HepG2 (cell line): ENCODE results near the gene SCGB1C1. TPM values are rescaled to one million over a fixed set of nuclear protein-coding genes. Genes with fewer than 3 reads are reported as not detected.

Experiments
- ATAC-seq: fragments of 200-7000 bp; cut with Tn5 transposase; 3 replicates; pipeline ENCODE4 v1.9.1; 2020; ENCODE audit warnings: mild to moderate bottlenecking, moderate library complexity
- BruUV-seq: library from RNA; stranded (reverse); fragments of 400-500 nt; replicated peaks from 2 replicates; lab custom pipeline; 2021; lab: Mats Ljungman, UMichigan
- CTCF ChIA-PET: fragments of 300-600 bp; formaldehyde crosslinking; extraction: SDS; loops from one replicate; lab custom pipeline; 2021; ENCODE audit warnings: low total read pairs, inconsistent platforms, low intra/inter-chr PET ratio; lab: Yijun Ruan, JAX
- POLR2A ChIA-PET: fragments of 350-600 bp; sonication (Branson Sonifier 250); formaldehyde crosslinking; loops from one replicate; lab custom pipeline; 2020; ENCODE audit warnings: antibody characterized with exemption, inconsistent platforms; lab: Yijun Ruan, JAX
- DNase-seq: peaks from one replicate; pipeline ENCODE4 v3.0.0-alpha.2; 2015; ENCODE audit warnings: low spot score
- FAIRE-seq: peaks from 3 replicates; lab custom pipeline; 2011; peaks lifted over from hg19 to GRCh38; lab: Jason Lieb, UNC
- H2AFZ ChIP-seq: one replicate; pipeline ENCODE4 v1.6.1; 2011; ENCODE audit warnings: low read length, inconsistent platforms
- H3K27ac ChIP-seq: fragments of 300-600 bp; 3 replicates; pipeline ENCODE4 v1.8.0; 2011; ENCODE audit warnings: mixed run types, mild to moderate bottlenecking, mixed read lengths, low read length, inconsistent platforms; ENCODE audit not compliant: insufficient read depth; ENCODE audit errors: extremely low read length
- H3K27me3 ChIP-seq, 2 experiments: fragments of 200-600 bp in 1 of 2; 2 replicates in 1 of 2; 3 replicates in 1 of 2; pipeline versions ENCODE4 v1.6.0 to v1.8.0; 2011; ENCODE audit warnings: low read length in 2 of 2, mild to moderate bottlenecking in 2 of 2, moderate library complexity in 2 of 2, inconsistent platforms in 1 of 2; ENCODE audit not compliant: insufficient read depth in 2 of 2, control insufficient read depth in 1 of 2
- H3K36me3 ChIP-seq, 2 experiments: fragments of 200-600 bp in 1 of 2; replicated peaks in 1 of 2; 2 replicates in 1 of 2; 3 replicates in 1 of 2; pipeline versions ENCODE4 v1.5.1 to v1.8.0; 2011; ENCODE audit warnings: low read length in 2 of 2, inconsistent platforms in 1 of 2; ENCODE audit not compliant: insufficient read depth in 2 of 2, control insufficient read depth in 1 of 2
- H3K4me1 ChIP-seq: 2 replicates; pipeline ENCODE4 v1.5.1; 2012; ENCODE audit warnings: low read length, inconsistent platforms; ENCODE audit not compliant: insufficient read depth
- H3K4me2 ChIP-seq: 2 replicates; pipeline ENCODE4 v1.6.0; 2011; ENCODE audit warnings: low read depth, low read length, inconsistent platforms
- H3K4me3 ChIP-seq, 3 experiments: fragments of 200-600 bp in 1 of 3; sonication (generic), shearing (Covaris generic) in 1 of 3; replicated peaks in 1 of 3; 2 replicates each; pipeline ENCODE4 v1.5.1; 2011 to 2016; ENCODE audit warnings: low read length in 3 of 3, inconsistent platforms in 2 of 3, low read depth in 2 of 3, mild to moderate bottlenecking in 2 of 3, control low read depth in 1 of 3, mixed read lengths in 1 of 3; ENCODE audit not compliant: insufficient read depth in 1 of 3
- H3K79me2 ChIP-seq: one replicate; pipeline ENCODE4 v1.6.1; 2011; ENCODE audit warnings: low read length, inconsistent platforms; ENCODE audit not compliant: insufficient read depth
- H3K9ac ChIP-seq: 2 replicates; pipeline ENCODE4 v1.6.0; 2011; ENCODE audit warnings: mild to moderate bottlenecking, low read depth, low read length, inconsistent platforms; ENCODE audit not compliant: insufficient read depth
- H3K9me3 ChIP-seq: 2 replicates; pipeline ENCODE4 v1.5.1; 2012; ENCODE audit warnings: mild to moderate bottlenecking, low read length
- H4K20me1 ChIP-seq: 2 replicates; pipeline ENCODE4 v1.6.0; 2011; ENCODE audit warnings: inconsistent platforms, mild to moderate bottlenecking, low read length, moderate library complexity; ENCODE audit not compliant: insufficient read depth
- ELF1 ChIP-seq: sonication (generic); formaldehyde crosslinking; IDR thresholded peaks from 2 replicates; pipeline ENCODE4 v1.4.0; 2020; ENCODE audit warnings: missing genetic modification reagents
- GZF1 ChIP-seq: sonication (generic); formaldehyde crosslinking; IDR thresholded peaks from 2 replicates; pipeline ENCODE4 v1.5.1; 2020; ENCODE audit warnings: mild to moderate bottlenecking, missing genetic modification reagents
- HNRNPUL1 ChIP-seq: fragments of 200-400 bp; formaldehyde crosslinking; IDR thresholded peaks from 2 replicates; pipeline ENCODE4 v1.6.1; 2017; ENCODE audit warnings: low read depth, mild to moderate bottlenecking, low read length, moderate library complexity
- NR2F6 ChIP-seq, 2 experiments: IDR thresholded peaks; 2 replicates each; pipeline ENCODE4 v1.6.1; 2016; ENCODE audit warnings: antibody characterized with exemption in 1 of 2, mild to moderate bottlenecking in 1 of 2
- RFX3 ChIP-seq: IDR thresholded peaks from 2 replicates; pipeline ENCODE4 v1.6.1; 2016; ENCODE audit warnings: missing biosample characterization, missing genetic modification reagents
- ZBTB8A ChIP-seq: sonication (generic); formaldehyde crosslinking; IDR thresholded peaks from 2 replicates; pipeline ENCODE4 v1.4.0; 2020; ENCODE audit warnings: mild to moderate bottlenecking, low read depth, missing genetic modification reagents, borderline replicate concordance
- ZNF251 ChIP-seq: sonication (generic); formaldehyde crosslinking; IDR thresholded peaks from 2 replicates; pipeline ENCODE4 v1.9.0; 2021; ENCODE audit warnings: mild to moderate bottlenecking, missing genetic modification reagents
- ZNF382 ChIP-seq: sonication (generic); formaldehyde crosslinking; IDR thresholded peaks from 2 replicates; pipeline ENCODE4 v1.5.0; 2020; ENCODE audit warnings: missing genetic modification reagents, mild to moderate bottlenecking, borderline replicate concordance
- ZNF414 ChIP-seq: sonication (generic); formaldehyde crosslinking; IDR thresholded peaks from 2 replicates; pipeline ENCODE4 v1.5.0; 2020; ENCODE audit warnings: missing genetic modification reagents
- ZSCAN21 ChIP-seq: sonication (generic); formaldehyde crosslinking; IDR thresholded peaks from 2 replicates; pipeline ENCODE4 v1.8.0; 2022; ENCODE audit warnings: mild to moderate bottlenecking, missing genetic modification reagents, moderate library complexity, borderline replicate concordance
- ZSCAN30 ChIP-seq: sonication (generic); formaldehyde crosslinking; IDR thresholded peaks from 2 replicates; pipeline ENCODE4 v1.5.0; 2020; ENCODE audit warnings: mild to moderate bottlenecking, missing genetic modification reagents
- WGBS: methylation state at CpG from one replicate; pipeline ENCODE4 v1.1.6; 2017; ENCODE audit warnings: low lambda C conversion rate; 5-methylcytosine and 5-hydroxymethylcytosine counted together
- in situ Hi-C: cut with HindIII; loops from 2 replicates; pipeline ENCODE4 v1.10.0; 2017; ENCODE audit warnings: low pct_unique_long_range_greater_than_20kb; ENCODE audit not compliant: extremely low pct_ligation_motif_present
- intact Hi-C: fragments of 100-400 bp; cut with micrococcal nuclease; formaldehyde crosslinking; loops from one replicate; pipeline ENCODE4 v1.10.0; 2022; ENCODE audit not compliant: unreplicated experiment
- polyA plus RNA-seq, 8 experiments: library from polyadenylated mRNA; depleted of rRNA in 3 of 8; stranded (reverse) in 7 of 8; unstranded in 1 of 8; fragments of >200 nt; fragmentation: Illumina TruSeq in 4 of 8; extraction: Trizol in 4 of 8; gene quantifications; 2 replicates each; pipeline versions ENCODE4 v1.2.1 to v1.2.3, GENCODE V29; 2011 to 2016; ENCODE audit warnings: low read depth in 4 of 8, missing spikeins in 1 of 8, mixed read lengths in 1 of 8; ENCODE audit not compliant: insufficient read depth in 1 of 8
- total RNA-seq, 5 experiments: library from RNA; depleted of rRNA; stranded (reverse); fragments of >200 nt; fragmentation: Illumina TruSeq; extraction: Trizol; gene quantifications; 2 replicates each; pipeline ENCODE4 v1.2.3, GENCODE V29; 2016; ENCODE audit warnings: low read depth in 1 of 5
- TF ChIP-seq, protein P1 (sequence below): sonication (generic); formaldehyde crosslinking; IDR thresholded peaks from 2 replicates; pipeline ENCODE4 v1.4.0; 2020; ENCODE audit warnings: missing genetic modification reagents
- TF ChIP-seq, protein P2 (sequence below): sonication (generic); formaldehyde crosslinking; IDR thresholded peaks from 2 replicates; pipeline ENCODE4 v1.8.1; 2023; ENCODE audit warnings: mild to moderate bottlenecking, missing genetic modification reagents, borderline replicate concordance
- TF ChIP-seq, protein P3 (sequence below): IDR thresholded peaks from 2 replicates; pipeline ENCODE4 v1.6.1; 2012; ENCODE audit warnings: low read length, improper control_type of control experiment

Gene SCGB1C1
- total and polyA plus RNA-seq, 2 of the 13 experiments (the other 11 are each of a cell fraction or from before 2014, with no cell fraction given), result not detected

GRCh38 chr11:240315-240714 lies 47.4 kb downstream of the SCGB1C1 start:
- H3K27me3 ChIP-seq, result no peaks in the 10 kb centered on the region; a peak in 1 of 5 replicates
- H3K36me3 ChIP-seq, result peaks cover 5 to 40% of the 10 kb centered on the region in 2 experiments; a peak in 4 of 5 replicates
- H3K9ac ChIP-seq, result no peak overlapping the region
- DNase-seq (no peak), ATAC-seq (no peak), FAIRE-seq (no peak)
- ChIA-PET POLR2A (no interaction called here), CTCF (interaction anchor here (0.7 kb wide), 1 partner anchor 1847 kb away, joined by 3 read pairs; no protein-coding TSS in a partner anchor)
- no peaks in the 10 kb centered on the region for H3K9me3 ChIP-seq
- 96% methylated on average over 1 of the region's 1 CpG for WGBS
- TF ChIP-seq ZNF251 (CRISPR knock-in tag) (no peak), GZF1 (CRISPR knock-in tag) (no peak), ZSCAN30 (CRISPR knock-in tag) (no peak), NR2F6 (IDR thresholded peaks at IDR 0.05) (no peak), NR2F6 (CRISPR knock-in tag; IDR thresholded peaks at IDR 0.05) (no peak), HNRNPUL1 (no peak), ZNF382 (CRISPR knock-in tag) (no peak), ZSCAN21 (CRISPR knock-in tag) (no peak), ZBTB8A (CRISPR knock-in tag) (no peak), ZNF414 (no peak), ELF1 (no peak), RFX3 (no peak)
- TF ChIP-seq, protein P1, sequence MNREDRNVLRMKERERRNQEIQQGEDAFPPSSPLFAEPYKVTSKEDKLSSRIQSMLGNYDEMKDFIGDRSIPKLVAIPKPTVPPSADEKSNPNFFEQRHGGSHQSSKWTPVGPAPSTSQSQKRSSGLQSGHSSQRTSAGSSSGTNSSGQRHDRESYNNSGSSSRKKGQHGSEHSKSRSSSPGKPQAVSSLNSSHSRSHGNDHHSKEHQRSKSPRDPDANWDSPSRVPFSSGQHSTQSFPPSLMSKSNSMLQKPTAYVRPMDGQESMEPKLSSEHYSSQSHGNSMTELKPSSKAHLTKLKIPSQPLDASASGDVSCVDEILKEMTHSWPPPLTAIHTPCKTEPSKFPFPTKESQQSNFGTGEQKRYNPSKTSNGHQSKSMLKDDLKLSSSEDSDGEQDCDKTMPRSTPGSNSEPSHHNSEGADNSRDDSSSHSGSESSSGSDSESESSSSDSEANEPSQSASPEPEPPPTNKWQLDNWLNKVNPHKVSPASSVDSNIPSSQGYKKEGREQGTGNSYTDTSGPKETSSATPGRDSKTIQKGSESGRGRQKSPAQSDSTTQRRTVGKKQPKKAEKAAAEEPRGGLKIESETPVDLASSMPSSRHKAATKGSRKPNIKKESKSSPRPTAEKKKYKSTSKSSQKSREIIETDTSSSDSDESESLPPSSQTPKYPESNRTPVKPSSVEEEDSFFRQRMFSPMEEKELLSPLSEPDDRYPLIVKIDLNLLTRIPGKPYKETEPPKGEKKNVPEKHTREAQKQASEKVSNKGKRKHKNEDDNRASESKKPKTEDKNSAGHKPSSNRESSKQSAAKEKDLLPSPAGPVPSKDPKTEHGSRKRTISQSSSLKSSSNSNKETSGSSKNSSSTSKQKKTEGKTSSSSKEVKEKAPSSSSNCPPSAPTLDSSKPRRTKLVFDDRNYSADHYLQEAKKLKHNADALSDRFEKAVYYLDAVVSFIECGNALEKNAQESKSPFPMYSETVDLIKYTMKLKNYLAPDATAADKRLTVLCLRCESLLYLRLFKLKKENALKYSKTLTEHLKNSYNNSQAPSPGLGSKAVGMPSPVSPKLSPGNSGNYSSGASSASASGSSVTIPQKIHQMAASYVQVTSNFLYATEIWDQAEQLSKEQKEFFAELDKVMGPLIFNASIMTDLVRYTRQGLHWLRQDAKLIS (CRISPR knock-in tag), result no peak
- TF ChIP-seq, protein P2, sequence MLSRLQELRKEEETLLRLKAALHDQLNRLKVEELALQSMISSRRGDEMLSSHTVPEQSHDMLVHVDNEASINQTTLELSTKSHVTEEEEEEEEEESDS, result no peak
- TF ChIP-seq, protein P3, sequence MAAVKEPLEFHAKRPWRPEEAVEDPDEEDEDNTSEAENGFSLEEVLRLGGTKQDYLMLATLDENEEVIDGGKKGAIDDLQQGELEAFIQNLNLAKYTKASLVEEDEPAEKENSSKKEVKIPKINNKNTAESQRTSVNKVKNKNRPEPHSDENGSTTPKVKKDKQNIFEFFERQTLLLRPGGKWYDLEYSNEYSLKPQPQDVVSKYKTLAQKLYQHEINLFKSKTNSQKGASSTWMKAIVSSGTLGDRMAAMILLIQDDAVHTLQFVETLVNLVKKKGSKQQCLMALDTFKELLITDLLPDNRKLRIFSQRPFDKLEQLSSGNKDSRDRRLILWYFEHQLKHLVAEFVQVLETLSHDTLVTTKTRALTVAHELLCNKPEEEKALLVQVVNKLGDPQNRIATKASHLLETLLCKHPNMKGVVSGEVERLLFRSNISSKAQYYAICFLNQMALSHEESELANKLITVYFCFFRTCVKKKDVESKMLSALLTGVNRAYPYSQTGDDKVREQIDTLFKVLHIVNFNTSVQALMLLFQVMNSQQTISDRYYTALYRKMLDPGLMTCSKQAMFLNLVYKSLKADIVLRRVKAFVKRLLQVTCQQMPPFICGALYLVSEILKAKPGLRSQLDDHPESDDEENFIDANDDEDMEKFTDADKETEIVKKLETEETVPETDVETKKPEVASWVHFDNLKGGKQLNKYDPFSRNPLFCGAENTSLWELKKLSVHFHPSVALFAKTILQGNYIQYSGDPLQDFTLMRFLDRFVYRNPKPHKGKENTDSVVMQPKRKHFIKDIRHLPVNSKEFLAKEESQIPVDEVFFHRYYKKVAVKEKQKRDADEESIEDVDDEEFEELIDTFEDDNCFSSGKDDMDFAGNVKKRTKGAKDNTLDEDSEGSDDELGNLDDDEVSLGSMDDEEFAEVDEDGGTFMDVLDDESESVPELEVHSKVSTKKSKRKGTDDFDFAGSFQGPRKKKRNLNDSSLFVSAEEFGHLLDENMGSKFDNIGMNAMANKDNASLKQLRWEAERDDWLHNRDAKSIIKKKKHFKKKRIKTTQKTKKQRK, result no peak
- no TSS peak for BruUV-seq
- H3K4me1 ChIP-seq, result peaks cover 17% of the 10 kb centered on the region
- no peak overlapping the region for H2AFZ ChIP-seq
- in situ Hi-C loops, result no loop called here
- intact Hi-C loops, result no loop called here
- peaks cover 26% of the 10 kb centered on the region for H3K79me2 ChIP-seq
- no peak overlapping the region for H3K4me3 ChIP-seq
- H3K4me2 ChIP-seq, result no peak overlapping the region
- H3K27ac ChIP-seq, result no peak overlapping the region
- H4K20me1 ChIP-seq, result no peaks in the 10 kb centered on the region
